ENCODE data around the gene ART5.
A peak's percentile ranks its signal among the peaks of the same experiment; 100 is the strongest.
"Not testable (repeated sequence)": the region's sequence is repeated elsewhere in the genome, so short reads cannot be mapped to it uniquely, and the experiment has no call there.

ART5 gene

GRCh38 chr11:3657331-3657730, 15.5 kb upstream of the ART5 start:
- DNase-seq: not testable (repeated sequence)

- DNase-seq: no peak
Measured at GRCh38 chr11:3655547-3655946, 13.8 kb upstream of the ART5 start.

GRCh38 chr11:3652514-3652913, 10.7 kb upstream of the ART5 start:
- DNase-seq: not testable (repeated sequence)

GRCh38 chr11:3649374-3649773, 7.6 kb upstream of the ART5 start:
- not testable (repeated sequence) for DNase-seq

GRCh38 chr11:3648843-3649242, 7.1 kb upstream of the ART5 start:
- DNase-seq: not testable (repeated sequence)

- no peak for DNase-seq
Measured at GRCh38 chr11:3645552-3645951, 3.8 kb upstream of the ART5 start.

- no peak for DNase-seq
Measured at GRCh38 chr11:3644817-3645235, 3.0 kb upstream of the ART5 start, which contains the start of gene ART1. Gene ART1, plus strand, starts transcription at chr11:3645128. Its CDS starts 14,086 bp downstream, at chr11:3659214.

GRCh38 chr11:3643102-3643546, 1.3 kb upstream of the ART5 start:
- not testable (repeated sequence) for DNase-seq

- DNase-seq: peak; percentile 7
Measured at GRCh38 chr11:3642071-3642951, 519 bp upstream of the ART5 start.

- no peak for DNase-seq
Measured at GRCh38 chr11:3641191-3641590, 601 bp downstream of the ART5 start.

GRCh38 chr11:3639841-3640240, 2.0 kb downstream of the ART5 start:
- no peak for DNase-seq

- DNase-seq: no peak
Measured at GRCh38 chr11:3638513-3638912, 3.3 kb downstream of the ART5 start.

- no peak for DNase-seq
Measured at GRCh38 chr11:3637201-3637600, 4.6 kb downstream of the ART5 start.

GRCh38 chr11:3635641-3636375, 6.0 kb downstream of the ART5 start:
- DNase-seq: no peak

GRCh38 chr11:3632070-3632660, 9.6 kb downstream of the ART5 start:
- no peak for DNase-seq

GRCh38 chr11:3631331-3631730, 10.5 kb downstream of the ART5 start:
- DNase-seq: no peak

GRCh38 chr11:3627291-3627690, 14.5 kb downstream of the ART5 start:
- no peak for DNase-seq

GRCh38 chr11:3626250-3626960, 15.4 kb downstream of the ART5 start:
- DNase-seq: peak; percentile 7

GRCh38 chr11:3623767-3624458, 17.9 kb downstream of the ART5 start:
- no peak for DNase-seq

- no peak for DNase-seq
Measured at GRCh38 chr11:3623121-3623520, 18.7 kb downstream of the ART5 start.

- DNase-seq: no peak
Measured at GRCh38 chr11:3622521-3622920, 19.3 kb downstream of the ART5 start.

- DNase-seq: no peak
Measured at GRCh38 chr11:3617990-3618389, 23.8 kb downstream of the ART5 start.
